Endothelial cell of umbilical vein (primary cell): ENCODE measurements around the gene TNNT3. TPM values are rescaled to one million over a fixed set of nuclear protein-coding genes. Genes with fewer than 3 reads are reported as not detected.

ENCODE experiments used
- BruUV-seq: library from RNA; stranded (reverse); fragments of 400-500 nt; replicated peaks from 2 replicates; lab custom pipeline; 2021; lab: Mats Ljungman, UMichigan
- CTCF ChIA-PET: fragments of 300-600, 350-600 bp; sonication (Branson Sonifier 250); formaldehyde crosslinking; loops from one replicate; lab custom pipeline; 2021; ENCODE audit warnings: antibody characterized with exemption, inconsistent platforms; lab: Charles Lee
- POLR2A ChIA-PET: fragments of 300-600, 350-600 bp; sonication (Branson Sonifier 250); formaldehyde crosslinking; loops from one replicate; lab custom pipeline; 2021; ENCODE audit warnings: antibody characterized with exemption, inconsistent platforms; lab: Charles Lee
- DNase-seq: peaks from one replicate; pipeline ENCODE4 v3.0.0-alpha.2; 2011; ENCODE audit warnings: low read depth, low spot score
- FAIRE-seq: peaks from 2 replicates; lab custom pipeline; 2011; peaks lifted over from hg19 to GRCh38; lab: Jason Lieb, UNC
- H2AFZ ChIP-seq: 2 replicates; pipeline ENCODE4 v1.6.0; 2012; ENCODE audit warnings: low read depth, low read length, control low read depth, inconsistent platforms
- H3K27ac ChIP-seq: 2 replicates; pipeline ENCODE4 v1.5.1; 2011; ENCODE audit warnings: low read depth, mild to moderate bottlenecking, control low read depth, low read length, moderate library complexity; ENCODE audit not compliant: insufficient read depth
- H3K27me3 ChIP-seq, 2 experiments: 2 replicates each; pipeline versions ENCODE4 v1.6.0 to v1.6.1; 2011; ENCODE audit warnings: low read length in 2 of 2, mixed read lengths in 1 of 2; ENCODE audit not compliant: control insufficient read depth in 2 of 2, insufficient read depth in 2 of 2
- H3K36me3 ChIP-seq, 2 experiments: 2 replicates in 1 of 2; 3 replicates in 1 of 2; pipeline ENCODE4 v1.5.1; 2011; ENCODE audit warnings: low read length in 2 of 2, mild to moderate bottlenecking in 1 of 2, moderate library complexity in 1 of 2; ENCODE audit not compliant: control insufficient read depth in 2 of 2, insufficient read depth in 2 of 2; ENCODE audit errors: extremely low read depth in 1 of 2
- H3K4me1 ChIP-seq: 3 replicates; pipeline ENCODE4 v1.5.1; 2011; ENCODE audit warnings: mild to moderate bottlenecking, low read length; ENCODE audit not compliant: control insufficient read depth, insufficient read depth; ENCODE audit errors: extremely low read depth
- H3K4me2 ChIP-seq: 2 replicates; pipeline ENCODE4 v1.6.1; 2011; ENCODE audit warnings: low read length, control low read depth, mixed read lengths; ENCODE audit not compliant: insufficient read depth
- H3K4me3 ChIP-seq, 3 experiments: fragments of 200-600 bp in 1 of 3; sonication (generic), shearing (Covaris generic) in 1 of 3; replicated peaks in 1 of 3; 2 replicates each; pipeline ENCODE4 v1.5.1; 2011 to 2016; ENCODE audit warnings: control low read depth in 3 of 3, low read length in 3 of 3, mild to moderate bottlenecking in 2 of 3, inconsistent platforms in 1 of 3, low read depth in 1 of 3, moderate library complexity in 1 of 3; ENCODE audit not compliant: insufficient read depth in 1 of 3
- H3K79me2 ChIP-seq: 2 replicates; pipeline ENCODE4 v1.6.0; 2012; ENCODE audit warnings: low read length, inconsistent platforms; ENCODE audit not compliant: control insufficient read depth, insufficient read depth
- H3K9ac ChIP-seq: replicated peaks from 2 replicates; pipeline ENCODE3; 2011; ENCODE audit warnings: low read length, control low read depth; ENCODE audit not compliant: insufficient read depth; ENCODE audit errors: extremely low read depth
- H3K9me1 ChIP-seq: replicated peaks from 3 replicates; pipeline ENCODE4 v1.6.0; 2011; ENCODE audit warnings: mild to moderate bottlenecking, low read length; ENCODE audit not compliant: control insufficient read depth, insufficient read depth; ENCODE audit errors: extremely low read depth
- H3K9me3 ChIP-seq: replicated peaks from 2 replicates; pipeline ENCODE4 v1.5.1; 2012; ENCODE audit warnings: low read length, inconsistent platforms; ENCODE audit not compliant: control insufficient read depth, insufficient read depth
- H4K20me1 ChIP-seq: replicated peaks from 2 replicates; pipeline ENCODE3; 2011; ENCODE audit warnings: mild to moderate bottlenecking, low read length; ENCODE audit not compliant: control insufficient read depth, insufficient read depth; ENCODE audit errors: extremely low read depth
- CTCF ChIP-seq, 2 donors: IDR thresholded peaks; 1 replicate in 1 of 2; 2 replicates in 1 of 2; pipeline ENCODE4 v1.5.1; 2011; ENCODE audit warnings: low read length in 2 of 2, mild to moderate bottlenecking in 2 of 2, moderate library complexity in 2 of 2, control low read depth in 1 of 2, inconsistent platforms in 1 of 2, low read depth in 1 of 2; ENCODE audit not compliant: insufficient read depth in 1 of 2; ENCODE audit errors: extremely low read depth in 1 of 2
- EZH2 ChIP-seq: IDR thresholded peaks from 2 replicates; pipeline ENCODE4 v1.6.1; 2012; ENCODE audit warnings: borderline replicate concordance, low read depth, mild to moderate bottlenecking, moderate library complexity, low read length, inconsistent platforms; ENCODE audit not compliant: severe bottlenecking
- FOS ChIP-seq: IDR thresholded peaks from 2 replicates; pipeline ENCODE4 v1.6.1; 2011; ENCODE audit warnings: mild to moderate bottlenecking, low read length, moderate library complexity, borderline replicate concordance; ENCODE audit not compliant: insufficient read depth
- GATA2 ChIP-seq: IDR thresholded peaks from 2 replicates; pipeline ENCODE4 v1.7.0; 2011; ENCODE audit warnings: low read depth, mild to moderate bottlenecking, moderate library complexity, mixed read lengths, low read length; ENCODE audit not compliant: insufficient read length, insufficient read depth
- JUN ChIP-seq: IDR thresholded peaks from 2 replicates; pipeline ENCODE4 v1.6.1; 2011; ENCODE audit warnings: borderline replicate concordance, low read depth; ENCODE audit not compliant: insufficient read length, insufficient read depth
- MAX ChIP-seq: IDR thresholded peaks from 2 replicates; pipeline ENCODE4 v1.6.1; 2011; ENCODE audit not compliant: insufficient read depth, insufficient read length
- MYC ChIP-seq: IDR thresholded peaks from one replicate; pipeline ENCODE4 v1.6.1; 2011; ENCODE audit warnings: mild to moderate bottlenecking, low read depth, low read length
- POLR2A ChIP-seq: IDR thresholded peaks from 2 replicates; pipeline ENCODE4 v1.6.1; 2012; ENCODE audit warnings: low read depth, mild to moderate bottlenecking, control low read depth, low read length
- POLR2AphosphoS5 ChIP-seq: IDR thresholded peaks from 2 replicates; pipeline ENCODE4 v1.6.1; 2012; ENCODE audit warnings: low read depth, mild to moderate bottlenecking, control low read depth, low read length, moderate library complexity; ENCODE audit not compliant: insufficient read depth
- dilution Hi-C: fragments of 300-500 bp; cut with MboI; formaldehyde crosslinking; loops from one replicate; pipeline ENCODE4 v1.15.0; 2019; ENCODE audit warnings: low sequenced_read_pairs; ENCODE audit not compliant: extremely low pct_ligation_motif_present
- intact Hi-C: fragments of 100-400 bp; cut with micrococcal nuclease; formaldehyde crosslinking; loops from one replicate; pipeline ENCODE4 v1.10.0; 2022
- polyA plus RNA-seq, 4 experiments: library from polyadenylated mRNA; depleted of rRNA in 3 of 4; stranded (reverse) in 3 of 4; unstranded in 1 of 4; fragments of >200 nt; gene quantifications; 2 replicates each; pipeline versions ENCODE4 v1.2.1 to v1.2.3, GENCODE V29; 2011 to 2012; ENCODE audit warnings: missing spikeins in 1 of 4
- total RNA-seq: library from RNA; stranded (reverse); gene quantifications from 2 replicates; pipeline ENCODE4 v1.2.3, GENCODE V29; 2021

Gene TNNT3
- total and polyA plus RNA-seq, 2 donors (not counting 3 experiments of a cell fraction or from before 2014, with no cell fraction given): not detected

- intact Hi-C loops (no loop called here), dilution Hi-C loops (no loop called here)
- TF ChIP-seq JUN (no peak), GATA2 (no peak), EZH2 (no peak), MYC (no peak), FOS (no peak), CTCF (IDR thresholded peaks at IDR 0.05; ENCODE audit: extremely low read depth in 1 of 2, insufficient read depth in 1 of 2, low read depth in 1 of 2, low read length in 2 of 2) (no peak), MAX (no peak), POLR2A (no peak), POLR2AphosphoS5 (no peak)
- Histone ChIP-seq H3K4me3 (no peak overlapping the region), H3K4me2 (no peak overlapping the region), H3K79me2 (no peaks in the 10 kb centered on the region), H3K9ac (no peak overlapping the region), H2AFZ (no peak overlapping the region), H3K36me3 (no peaks in the 10 kb centered on the region), H3K27me3 (no peaks in the 10 kb centered on the region), H3K4me1 (no peaks in the 10 kb centered on the region), H3K9me3 (no peaks in the 10 kb centered on the region), H4K20me1 (no peaks in the 10 kb centered on the region), H3K27ac (no peak overlapping the region), H3K9me1 (no peaks in the 10 kb centered on the region)
- no TSS peak for BruUV-seq
- no peak for FAIRE-seq
- ChIA-PET POLR2A (no interaction called here), CTCF (interaction anchor here (1.5 to 4.0 kb wide), 5 partner anchors 20 to 183 kb away, joined by 7 to 24 read pairs (median 12); no protein-coding TSS in a partner anchor)
- DNase-seq: no peak
Observed at GRCh38 chr11:1968454-1969002, 49.0 kb downstream of the TNNT3 start.
